OCI-LY1 (cell line): ENCODE measurements around the gene LDLRAD4.

ENCODE experiments used
- H2AFZ ChIP-seq: fragments of 200-600 bp; sonication (generic), shearing (Covaris generic); 2 replicates; pipeline ENCODE4 v1.6.0; 2014; ENCODE audit warnings: antibody characterized with exemption, mild to moderate bottlenecking, low read length
- H3F3A ChIP-seq: fragments of 200-600 bp; sonication (generic), shearing (Covaris generic); 2 replicates; pipeline ENCODE4 v1.6.0; 2014; ENCODE audit warnings: mild to moderate bottlenecking, antibody characterized with exemption, low read length, moderate library complexity; ENCODE audit not compliant: insufficient read depth
- H3K27ac ChIP-seq: fragments of 200-600 bp; sonication (generic); 2 replicates; pipeline ENCODE4 v1.5.1; 2014; ENCODE audit warnings: low read length, mixed run types, mild to moderate bottlenecking, low read depth; ENCODE audit not compliant: poor library complexity, severe bottlenecking
- H3K27me3 ChIP-seq: fragments of 200-600 bp; sonication (generic); 2 replicates; pipeline ENCODE4 v1.6.0; 2014; ENCODE audit warnings: antibody characterized with exemption, mild to moderate bottlenecking, low read length, moderate library complexity; ENCODE audit not compliant: insufficient read depth
- H3K36me3 ChIP-seq: fragments of 200-600 bp; sonication (generic); 2 replicates; pipeline ENCODE4 v1.6.1; 2014; ENCODE audit warnings: mild to moderate bottlenecking, antibody characterized with exemption, low read length, moderate library complexity, mixed read lengths; ENCODE audit not compliant: insufficient read depth
- H3K4me1 ChIP-seq: fragments of 200-600 bp; sonication (generic); 2 replicates; pipeline ENCODE4 v1.5.1; 2014; ENCODE audit warnings: mild to moderate bottlenecking, low read length, moderate library complexity; ENCODE audit not compliant: insufficient read depth, severe bottlenecking
- H3K4me2 ChIP-seq: fragments of 200-600 bp; sonication (generic), shearing (Covaris generic); 2 replicates; pipeline ENCODE4 v1.6.1; 2014; ENCODE audit warnings: low read length
- H3K4me3 ChIP-seq: fragments of 200-600 bp; sonication (generic); 2 replicates; pipeline ENCODE4 v1.5.1; 2014; ENCODE audit warnings: low read length, low read depth, mild to moderate bottlenecking, mixed read lengths; ENCODE audit not compliant: poor library complexity, severe bottlenecking
- H3K79me2 ChIP-seq: fragments of 200-600 bp; shearing (Covaris generic); 2 replicates; pipeline ENCODE4 v1.6.1; 2016; ENCODE audit warnings: mixed run types, low read length, mixed read lengths; ENCODE audit not compliant: insufficient read depth
- H3K9ac ChIP-seq: fragments of 200-600 bp; sonication (generic), shearing (Covaris generic); 2 replicates; pipeline ENCODE4 v1.6.1; 2014; ENCODE audit warnings: mild to moderate bottlenecking, low read length, mixed read lengths
- H3K9me2 ChIP-seq: fragments of 200-600 bp; sonication (generic), shearing (Covaris generic); 2 replicates; pipeline ENCODE4 v1.6.1; 2014; ENCODE audit warnings: low read depth, mild to moderate bottlenecking, low read length, mixed read lengths
- H3K9me3 ChIP-seq: fragments of 200-600 bp; shearing (Covaris generic); 2 replicates; pipeline ENCODE4 v1.6.1; 2014; ENCODE audit warnings: low read length, mixed read lengths
- H4K20me1 ChIP-seq: fragments of 200-600 bp; sonication (generic), shearing (Covaris generic); 2 replicates; pipeline ENCODE4 v1.6.0; 2016; ENCODE audit warnings: mild to moderate bottlenecking, low read length; ENCODE audit not compliant: insufficient read depth
- CTCF ChIP-seq: fragments of 200-600 bp; sonication (generic), shearing (Covaris generic); IDR thresholded peaks from 2 replicates; pipeline ENCODE4 v1.5.1; 2017; ENCODE audit warnings: mild to moderate bottlenecking, antibody characterized with exemption, low read length, moderate library complexity, mixed read lengths
- EZH2 ChIP-seq: fragments of 200-600 bp; sonication (generic), shearing (Covaris generic); IDR thresholded peaks from 2 replicates; pipeline ENCODE4 v1.8.0; 2017; ENCODE audit warnings: borderline replicate concordance, mixed run types, mild to moderate bottlenecking, antibody characterized with exemption, low read length, moderate library complexity, mixed read lengths

The LDLRAD4 gene

GRCh38 chr18:13449651-13450050 lies 231.1 kb downstream of the LDLRAD4 start:
- Histone ChIP-seq H3K9me2 (no peaks in the 10 kb centered on the region), H3K4me1 (peaks cover 41% of the 10 kb centered on the region), H3K79me2 (no peaks in the 10 kb centered on the region), H3K27ac (no peak overlapping the region), H2AFZ (no peak overlapping the region), H3K36me3 (no peaks in the 10 kb centered on the region), H3F3A (no peaks in the 10 kb centered on the region), H3K4me2 (no peak overlapping the region), H3K9ac (no peak overlapping the region), H3K9me3 (no peaks in the 10 kb centered on the region), H3K4me3 (no peak overlapping the region), H3K27me3 (peaks cover 34% of the 10 kb centered on the region), H4K20me1 (no peaks in the 10 kb centered on the region)
- TF ChIP-seq EZH2, result no peak
- no peak for TF ChIP-seq CTCF

- H3F3A ChIP-seq, result no peaks in the 10 kb centered on the region
- H3K9me3 ChIP-seq, result no peaks in the 10 kb centered on the region
- H3K4me1 ChIP-seq, result peaks cover 43% of the 10 kb centered on the region
- no peak for TF ChIP-seq CTCF
- TF ChIP-seq EZH2, result no peak
- no peak overlapping the region for H3K4me2 ChIP-seq
- no peak overlapping the region for H2AFZ ChIP-seq
- no peak overlapping the region for H3K9ac ChIP-seq
- H3K27ac ChIP-seq, result no peak overlapping the region
- H3K27me3 ChIP-seq, result peaks cover 34% of the 10 kb centered on the region
- no peaks in the 10 kb centered on the region for H3K79me2 ChIP-seq
- H4K20me1 ChIP-seq, result no peaks in the 10 kb centered on the region
- H3K4me3 ChIP-seq, result no peak overlapping the region
- H3K9me2 ChIP-seq, result no peaks in the 10 kb centered on the region
- no peaks in the 10 kb centered on the region for H3K36me3 ChIP-seq
Measured at GRCh38 chr18:13450289-13451212, 232.0 kb downstream of the LDLRAD4 start.

- no peaks in the 10 kb centered on the region for H3K9me2 ChIP-seq
- H2AFZ ChIP-seq, result no peak overlapping the region
- no peaks in the 10 kb centered on the region for H3K9me3 ChIP-seq
- H3K36me3 ChIP-seq, result no peaks in the 10 kb centered on the region
- no peaks in the 10 kb centered on the region for H3K79me2 ChIP-seq
- no peak overlapping the region for H3K4me3 ChIP-seq
- TF ChIP-seq EZH2 (no peak), CTCF (no peak)
- peaks cover 49% of the 10 kb centered on the region for H3K4me1 ChIP-seq
- no peak overlapping the region for H3K9ac ChIP-seq
- no peak overlapping the region for H3K27ac ChIP-seq
- no peaks in the 10 kb centered on the region for H4K20me1 ChIP-seq
- no peak overlapping the region for H3K4me2 ChIP-seq
- no peaks in the 10 kb centered on the region for H3F3A ChIP-seq
- H3K27me3 ChIP-seq, result peaks cover 32% of the 10 kb centered on the region
Measured at GRCh38 chr18:13451213-13451540, 232.6 kb downstream of the LDLRAD4 start.
